ENCODE data around the gene NCLN.

Gene NCLN

DNA sequence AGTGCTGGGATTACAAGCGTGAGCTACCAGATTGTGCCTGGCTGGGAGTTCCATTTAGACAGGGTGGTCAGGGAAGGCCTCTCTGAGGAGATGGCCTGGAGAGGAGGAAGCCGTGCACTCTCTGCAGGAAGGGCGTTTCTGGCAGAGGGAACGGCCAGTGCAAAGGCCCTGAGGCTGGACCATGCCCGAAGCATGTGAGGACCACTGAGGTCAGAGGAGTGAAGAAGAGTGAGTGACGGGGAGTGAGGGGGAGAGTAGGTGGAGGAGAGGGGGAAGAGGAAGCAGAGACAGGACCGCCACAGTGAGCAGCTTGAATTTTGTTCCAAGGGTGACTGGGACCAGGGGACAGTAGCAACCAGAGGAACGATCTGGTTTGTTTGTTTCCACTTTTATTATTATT lies 71.3 kb downstream of the NCLN start:
- TF ChIP-seq, protein P1, sequence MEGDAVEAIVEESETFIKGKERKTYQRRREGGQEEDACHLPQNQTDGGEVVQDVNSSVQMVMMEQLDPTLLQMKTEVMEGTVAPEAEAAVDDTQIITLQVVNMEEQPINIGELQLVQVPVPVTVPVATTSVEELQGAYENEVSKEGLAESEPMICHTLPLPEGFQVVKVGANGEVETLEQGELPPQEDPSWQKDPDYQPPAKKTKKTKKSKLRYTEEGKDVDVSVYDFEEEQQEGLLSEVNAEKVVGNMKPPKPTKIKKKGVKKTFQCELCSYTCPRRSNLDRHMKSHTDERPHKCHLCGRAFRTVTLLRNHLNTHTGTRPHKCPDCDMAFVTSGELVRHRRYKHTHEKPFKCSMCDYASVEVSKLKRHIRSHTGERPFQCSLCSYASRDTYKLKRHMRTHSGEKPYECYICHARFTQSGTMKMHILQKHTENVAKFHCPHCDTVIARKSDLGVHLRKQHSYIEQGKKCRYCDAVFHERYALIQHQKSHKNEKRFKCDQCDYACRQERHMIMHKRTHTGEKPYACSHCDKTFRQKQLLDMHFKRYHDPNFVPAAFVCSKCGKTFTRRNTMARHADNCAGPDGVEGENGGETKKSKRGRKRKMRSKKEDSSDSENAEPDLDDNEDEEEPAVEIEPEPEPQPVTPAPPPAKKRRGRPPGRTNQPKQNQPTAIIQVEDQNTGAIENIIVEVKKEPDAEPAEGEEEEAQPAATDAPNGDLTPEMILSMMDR (conservative IDR thresholded peaks at IDR 0.05) = no peak
- no peak overlapping the region for H3K27ac ChIP-seq

All from VCaP (cell line).